Fibroblast of peridontal ligament (primary cell): ENCODE data around the gene FAM13C.
A peak's percentile ranks its signal among the peaks of the same experiment; 100 is the strongest.
"Not testable (repeated sequence)": the region's sequence is repeated elsewhere in the genome, so short reads cannot be mapped to it uniquely, and the experiment has no call there.

ENCODE experiments used
- DNase-seq: peaks from one replicate; pipeline ENCODE4 v3.0.0-alpha.2; 2010; ENCODE audit errors: extremely low read depth

FAM13C gene

DNA sequence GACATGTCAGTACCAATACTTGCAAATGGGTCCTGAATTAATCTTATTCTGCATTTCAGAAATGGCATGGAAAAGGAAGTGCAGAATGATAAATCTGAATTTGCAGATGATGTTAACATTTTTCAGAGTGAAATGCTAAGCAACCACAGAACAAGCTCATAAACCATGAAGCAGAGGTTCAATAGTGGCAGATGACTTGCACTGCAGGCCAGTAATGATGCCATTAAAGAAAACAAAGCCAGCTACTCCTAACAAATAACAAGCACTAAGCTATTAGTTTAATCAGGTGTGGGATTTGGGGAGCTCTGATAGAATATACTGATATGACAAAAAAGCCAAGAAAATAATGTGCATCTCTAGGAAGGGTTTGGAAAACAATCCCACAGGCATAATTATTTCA lies 85.4 kb downstream of the FAM13C start:
- no peak for DNase-seq

DNA sequence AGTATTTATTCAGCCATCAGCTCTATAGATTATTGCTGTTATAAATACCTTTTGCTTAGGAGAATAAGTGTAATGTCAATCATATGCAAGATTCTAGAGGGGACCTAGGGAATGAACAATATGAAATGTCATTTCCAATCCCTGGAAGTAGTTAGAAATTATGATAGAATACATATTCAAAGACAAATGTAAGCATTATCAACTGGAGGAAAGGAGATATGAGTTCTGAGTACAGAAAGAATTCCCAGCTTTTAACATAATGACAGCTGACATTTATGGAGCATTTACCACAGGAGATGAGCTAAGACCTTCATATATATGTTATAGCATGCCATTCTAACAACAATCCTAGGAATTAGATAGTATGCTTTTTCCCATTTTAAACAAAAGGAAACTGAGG lies 86.2 kb downstream of the FAM13C start:
- DNase-seq: no peak

DNA sequence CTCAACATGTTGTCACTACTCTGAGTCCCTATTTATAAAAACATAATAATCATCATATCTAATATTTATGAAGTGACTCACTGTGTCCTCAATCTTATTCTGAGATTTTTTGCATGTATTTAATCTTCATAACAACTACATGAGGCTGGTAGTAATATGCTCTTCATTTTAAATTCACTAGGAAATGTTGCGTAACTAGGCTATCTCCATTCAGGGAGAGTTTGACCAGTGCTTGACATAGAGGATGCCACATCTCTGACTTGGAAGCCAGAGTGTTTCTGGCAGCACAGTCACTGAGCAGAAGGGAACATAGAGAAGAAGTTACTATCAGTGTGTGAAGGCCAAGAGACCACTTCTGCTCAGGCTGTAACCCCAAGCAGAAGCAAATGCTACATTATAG lies 88.9 kb downstream of the FAM13C start:
- DNase-seq: no peak

DNA sequence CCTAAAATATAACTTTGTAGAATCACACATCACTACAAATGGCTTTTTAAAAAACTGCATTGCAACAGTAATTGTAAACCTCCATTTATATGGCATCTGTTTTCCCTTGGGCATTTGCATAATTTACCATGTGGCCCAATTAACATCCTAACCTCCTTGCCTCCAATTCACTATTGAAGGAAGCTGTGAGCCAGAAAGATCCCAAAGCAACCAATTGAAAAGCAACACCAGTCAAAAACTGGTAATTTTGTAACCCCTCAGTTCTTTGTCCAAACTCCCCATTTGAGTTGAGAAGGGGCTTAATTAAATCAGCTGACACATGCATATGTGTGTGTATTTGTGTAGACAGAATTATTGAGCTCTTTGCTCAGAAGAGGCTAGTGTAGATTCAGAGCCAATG lies 90.3 kb downstream of the FAM13C start:
- no peak for DNase-seq

DNA sequence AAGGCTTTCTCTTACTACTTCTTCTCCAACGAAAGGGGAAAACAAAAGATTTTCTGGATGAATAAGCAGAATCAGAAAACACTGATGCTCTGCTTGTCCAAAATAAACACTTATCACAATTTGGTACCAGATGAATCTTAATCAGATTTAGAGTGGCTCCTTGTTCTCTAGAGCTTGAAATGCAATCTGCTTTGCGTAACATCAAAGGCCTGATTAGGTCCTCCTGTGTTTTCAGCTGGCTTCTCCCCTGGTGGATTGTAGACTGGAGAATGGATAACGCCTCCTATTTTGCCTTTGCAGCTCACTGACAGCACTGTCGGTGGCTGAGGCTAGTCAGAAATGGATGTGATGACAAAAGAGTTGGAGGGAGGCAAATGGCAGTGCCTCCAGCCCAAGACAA lies 91.2 kb downstream of the FAM13C start:
- DNase-seq: no peak

DNA sequence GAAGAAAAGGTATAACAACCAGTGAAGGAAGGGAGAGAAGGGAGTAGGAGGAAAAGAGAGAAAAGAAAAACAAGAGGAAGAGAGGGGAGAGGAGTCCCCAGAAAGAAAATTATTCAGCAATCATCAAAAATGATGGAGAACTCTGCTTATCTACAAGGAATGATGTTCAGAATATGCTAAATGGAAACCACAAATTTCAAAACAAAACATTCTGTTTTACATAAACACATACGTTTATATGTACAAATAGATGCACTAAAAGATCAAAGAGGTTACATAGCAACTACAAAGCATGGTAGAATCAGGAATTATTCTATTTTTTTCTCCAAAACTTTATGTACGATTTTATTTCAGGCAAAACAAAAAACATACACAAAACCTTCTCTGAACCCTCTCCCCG lies 91.9 kb downstream of the FAM13C start:
- no peak for DNase-seq

DNA sequence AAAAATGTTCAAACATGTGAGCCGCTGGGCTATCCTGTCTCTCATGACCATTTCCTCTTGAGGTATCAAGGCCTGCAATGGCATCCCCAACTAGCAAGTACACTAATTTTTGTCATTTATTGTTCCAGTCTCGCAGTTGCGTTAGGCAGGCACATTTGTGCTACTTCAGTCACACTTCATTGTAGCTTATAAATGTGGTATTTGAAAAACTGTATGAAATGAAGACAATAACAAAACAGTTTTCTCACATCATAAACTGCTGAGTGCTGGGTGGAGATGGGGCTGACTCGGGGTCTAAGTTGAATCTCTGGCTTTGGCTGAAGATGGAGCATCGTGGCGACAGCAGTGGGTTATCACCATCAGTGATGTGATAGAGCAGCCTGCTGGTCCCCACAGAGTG lies 92.7 kb downstream of the FAM13C start:
- no peak for DNase-seq

DNA sequence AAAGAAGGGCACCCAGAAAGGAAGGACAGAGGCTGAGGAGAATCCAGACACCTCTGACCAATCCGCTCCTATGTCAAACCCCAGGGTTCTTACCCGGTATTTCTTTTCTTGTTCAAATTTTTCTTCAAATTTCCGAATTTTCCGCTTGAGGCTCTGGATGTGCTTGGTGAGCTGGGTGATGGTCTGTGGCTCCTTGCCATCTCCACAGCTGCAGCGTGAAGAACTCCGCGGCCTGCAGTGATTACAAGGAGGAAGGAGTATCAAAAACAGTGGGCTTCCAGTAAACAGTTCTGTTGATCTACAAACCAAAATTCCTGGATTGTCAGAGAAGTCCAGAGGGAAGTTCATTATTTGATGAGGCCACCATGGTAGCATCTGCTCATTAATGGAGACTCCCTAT lies 93.9 kb downstream of the FAM13C start:
- no peak for DNase-seq

DNA sequence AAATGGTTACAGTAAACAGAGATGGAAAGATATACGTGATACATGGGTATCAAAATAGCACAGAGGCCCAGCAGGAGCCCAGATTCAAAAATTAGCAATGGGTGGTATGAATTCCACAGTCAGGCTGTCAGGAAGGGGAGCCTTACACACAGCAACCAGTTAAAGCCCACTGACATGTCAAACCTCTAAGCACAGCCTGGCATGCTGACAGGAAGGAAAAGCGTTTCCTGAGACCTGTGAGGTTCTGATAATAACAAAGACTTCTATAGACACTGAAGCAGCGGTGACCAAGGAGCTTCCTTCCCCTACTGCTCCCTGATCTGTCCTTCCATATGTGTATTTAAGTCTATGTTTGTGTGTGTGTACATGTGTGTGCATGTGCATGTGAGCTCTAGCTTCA lies 96.0 kb downstream of the FAM13C start:
- DNase-seq: no peak

DNA sequence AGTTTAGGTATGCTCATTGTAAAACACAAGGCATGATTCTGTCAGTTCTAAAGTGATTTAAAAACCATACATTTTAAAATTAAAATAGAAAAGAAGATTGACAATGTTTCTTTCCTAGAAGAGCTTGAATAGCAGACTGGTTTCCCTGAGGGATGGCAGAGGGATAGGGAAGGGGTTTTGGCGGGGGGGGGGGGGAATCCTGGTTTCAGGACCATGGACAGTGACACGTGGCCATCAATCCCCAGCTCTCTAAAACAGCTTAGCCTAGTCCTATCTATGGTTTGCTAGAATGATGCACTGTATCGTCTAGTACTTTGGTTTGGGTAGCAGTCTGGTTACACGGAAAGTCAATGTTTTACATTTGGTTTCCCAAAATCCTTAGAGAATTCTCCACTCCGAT lies 97.2 kb downstream of the FAM13C start:
- DNase-seq: no peak

DNA sequence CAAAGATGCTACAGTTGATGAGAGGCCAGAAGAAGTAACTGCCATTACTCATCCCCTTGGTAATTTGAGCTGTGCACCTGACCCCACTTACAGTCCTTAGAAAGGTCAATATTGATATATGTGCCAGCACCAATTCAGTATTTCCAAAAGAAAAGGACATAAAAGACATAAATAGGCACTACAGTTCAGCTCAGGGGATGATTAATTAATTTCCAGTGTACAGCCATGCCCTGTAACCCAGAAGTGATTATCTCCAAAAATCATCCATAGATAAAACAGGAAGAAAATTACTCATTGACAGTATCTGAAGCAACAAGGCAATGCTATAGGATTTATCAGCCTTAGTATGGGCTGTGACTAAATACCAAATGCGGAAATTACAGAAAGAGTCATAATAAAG lies 103.5 kb downstream of the FAM13C start:
- DNase-seq: no peak

DNA sequence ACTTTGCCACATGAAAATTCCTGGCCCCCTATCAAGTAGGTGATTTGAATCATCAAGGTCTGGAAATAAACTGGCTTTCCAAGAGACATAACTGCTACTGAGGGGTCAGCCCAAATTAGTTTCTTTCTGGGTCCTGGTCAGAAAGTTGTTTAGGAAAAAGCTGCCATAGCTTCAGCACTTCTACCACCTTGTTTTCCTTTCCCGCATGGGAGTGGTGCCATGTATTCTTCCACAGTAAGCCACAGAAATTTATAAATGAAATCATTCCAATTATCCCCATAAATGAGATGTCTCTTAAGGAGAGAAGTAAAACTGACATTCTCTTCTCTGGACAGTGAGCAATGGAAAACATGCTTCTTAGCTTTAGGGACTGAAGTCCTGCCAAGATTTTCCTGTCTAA lies 105.1 kb downstream of the FAM13C start:
- no peak for DNase-seq

DNA sequence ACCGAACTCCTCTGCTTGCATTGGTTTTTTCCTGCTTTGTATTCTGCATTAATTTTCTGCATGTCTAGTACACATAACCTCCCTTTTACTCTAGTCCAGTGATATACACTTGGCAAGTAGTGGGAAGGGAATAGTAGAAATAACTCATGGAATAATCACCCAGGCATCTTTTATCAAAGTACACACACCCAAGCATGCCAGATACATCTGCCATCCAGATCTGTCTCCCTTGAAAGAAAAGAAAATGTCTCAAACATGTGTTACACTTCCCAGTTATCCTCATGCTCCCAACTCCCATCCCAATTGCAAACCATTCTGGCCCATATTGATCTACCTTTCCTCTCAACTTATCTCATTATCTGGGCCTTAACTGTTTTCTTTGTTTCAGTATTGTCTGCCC lies 106.9 kb downstream of the FAM13C start:
- no peak for DNase-seq

DNA sequence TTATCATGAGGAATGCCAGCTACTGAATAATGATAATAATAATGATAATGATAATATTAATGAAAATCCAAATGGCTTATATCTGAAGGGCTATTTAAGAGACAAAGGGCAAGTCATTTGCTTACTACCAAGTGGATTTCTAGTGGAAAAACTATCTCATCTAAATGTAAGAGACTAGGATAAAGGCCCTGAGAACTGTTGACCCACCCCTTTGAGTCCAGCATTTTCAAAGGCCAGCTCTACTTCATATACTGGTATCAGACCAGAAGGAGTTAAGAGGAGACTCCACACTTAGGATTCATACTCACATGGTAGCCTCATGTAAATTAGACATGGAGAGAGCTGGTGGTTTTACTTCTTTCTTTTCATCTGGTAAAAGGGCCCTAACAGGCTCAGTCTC lies 109.9 kb downstream of the FAM13C start:
- no peak for DNase-seq

DNA sequence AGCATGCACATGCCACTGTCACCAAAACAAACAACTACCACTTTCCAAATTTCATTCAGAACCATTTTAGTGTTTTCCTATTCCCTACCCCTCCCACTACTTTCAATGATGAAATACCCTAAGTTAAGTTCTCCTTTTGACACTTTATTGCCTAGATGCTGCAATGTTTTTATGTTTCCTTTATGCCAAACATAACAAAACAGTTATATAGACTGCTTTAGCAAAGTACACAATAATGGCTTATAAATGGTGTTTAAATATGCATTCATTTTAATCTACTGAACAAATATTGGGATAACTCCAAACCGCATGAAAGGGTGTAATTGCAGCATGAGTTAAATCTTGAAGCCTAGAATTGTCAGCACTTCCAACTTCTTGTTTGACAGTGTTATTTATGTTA lies 116.7 kb downstream of the FAM13C start:
- no peak for DNase-seq

DNA sequence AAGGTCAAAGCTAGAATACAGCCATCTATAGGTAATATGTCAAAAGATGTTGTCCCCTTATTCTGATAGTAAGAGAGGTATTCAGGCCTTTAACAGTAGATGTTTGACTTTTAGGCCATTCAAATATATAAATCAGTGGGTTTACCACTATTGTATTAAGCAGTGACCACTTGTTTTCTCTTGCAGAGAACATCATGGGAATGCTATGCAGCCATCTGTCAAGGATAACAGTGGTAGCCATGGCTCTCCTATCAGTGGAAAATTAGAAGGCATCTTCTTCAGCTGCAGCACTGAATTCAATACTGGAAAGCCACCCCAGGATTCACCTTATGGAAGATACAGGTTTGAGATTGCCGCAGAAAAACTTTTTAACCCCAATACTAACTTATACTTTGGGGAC lies 117.5 kb downstream of the FAM13C start:
- DNase-seq: no peak

DNA sequence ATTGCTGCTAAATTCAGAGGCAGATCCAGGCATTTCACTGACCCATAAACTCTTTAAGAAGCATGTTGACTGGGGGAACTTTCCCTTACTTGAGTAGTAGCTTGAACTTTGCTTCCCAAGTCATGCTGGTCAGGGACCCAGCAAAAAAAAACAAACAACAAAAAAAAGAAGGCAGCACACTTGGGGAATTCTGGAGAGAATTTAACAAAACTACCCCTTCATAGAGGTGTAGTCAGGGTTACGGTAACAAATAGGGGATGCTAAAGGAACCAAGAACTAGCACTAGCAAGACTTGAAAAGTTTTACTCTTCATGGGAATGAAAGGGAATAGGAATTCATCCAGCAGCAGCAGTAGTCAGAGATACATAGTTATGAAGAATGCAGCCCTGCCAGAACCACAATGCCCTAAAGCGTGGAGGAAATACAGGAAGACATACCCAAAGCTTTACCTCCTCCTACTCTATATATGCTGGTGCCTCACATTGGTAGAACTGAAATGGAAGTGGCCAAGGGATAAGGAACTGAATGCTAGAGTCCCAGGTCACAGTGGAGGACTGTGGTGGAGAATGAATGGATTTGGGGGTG lies 118.6 kb downstream of the FAM13C start:
- no peak for DNase-seq

DNA sequence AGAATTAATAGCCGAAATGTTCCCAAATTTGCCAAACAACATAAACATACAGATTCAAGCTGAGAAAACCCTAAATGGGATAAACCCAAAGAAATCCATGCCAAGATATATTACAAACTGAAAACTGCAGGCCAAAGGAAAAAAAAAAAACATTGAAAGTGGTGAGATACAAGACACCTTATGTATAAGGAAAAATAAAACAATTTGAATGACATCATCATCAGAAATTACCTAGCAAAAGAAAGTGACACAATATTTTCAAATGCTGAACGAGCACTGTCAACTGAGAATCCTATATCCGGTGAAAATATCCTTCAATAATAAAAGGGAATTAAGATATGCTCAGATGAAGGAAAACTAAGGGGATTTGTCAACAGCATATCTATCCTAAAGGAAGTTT lies 119.4 kb downstream of the FAM13C start:
- no peak for DNase-seq

DNA sequence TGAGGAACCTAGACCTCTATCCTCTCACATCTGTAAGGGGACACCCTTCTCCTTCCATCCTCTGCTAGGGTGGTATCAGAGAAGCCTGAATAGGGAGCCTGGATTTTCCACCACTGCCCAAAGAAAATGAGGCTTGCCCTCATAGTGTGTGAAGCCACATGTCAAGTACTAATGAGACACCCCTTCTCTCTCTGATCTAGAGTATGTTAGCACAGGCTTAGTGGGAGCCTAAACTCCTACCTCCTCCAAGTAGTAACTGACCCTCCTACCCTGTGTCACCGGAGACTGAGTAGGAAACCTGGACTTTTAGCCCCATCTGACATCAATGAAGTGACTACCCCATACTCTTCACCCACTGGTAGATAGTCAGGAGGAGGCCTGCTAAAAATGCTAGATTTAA lies 120.3 kb downstream of the FAM13C start:
- no peak for DNase-seq

DNA sequence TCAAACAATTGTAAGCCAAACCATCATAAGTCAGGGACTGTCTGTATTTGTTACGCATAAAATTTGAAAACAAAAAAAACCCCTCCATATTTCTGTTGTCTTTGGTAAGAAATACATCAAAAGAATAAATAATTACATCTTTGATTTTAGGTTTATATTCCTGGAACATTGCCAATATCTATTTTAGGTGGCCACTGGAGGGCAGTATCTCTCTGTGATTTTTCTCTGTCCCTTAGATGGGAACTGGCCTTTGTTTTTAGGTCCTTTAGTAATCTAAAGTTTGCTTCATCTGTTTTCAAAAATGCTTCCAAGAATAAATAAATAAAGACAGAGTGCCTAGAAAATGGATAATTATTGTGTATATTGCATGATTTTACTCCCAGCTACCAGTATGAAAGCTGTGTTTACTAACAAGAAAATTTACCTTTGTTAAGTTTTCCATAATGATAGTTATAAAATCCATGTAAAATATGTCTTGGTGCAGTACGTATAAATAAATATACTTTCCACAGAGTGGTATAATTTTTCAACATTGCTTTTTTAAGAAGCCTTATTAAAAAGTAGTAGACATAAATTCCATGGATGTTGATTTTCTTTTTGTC lies 121.7 kb downstream of the FAM13C start:
- peak; percentile 82 for DNase-seq

DNA sequence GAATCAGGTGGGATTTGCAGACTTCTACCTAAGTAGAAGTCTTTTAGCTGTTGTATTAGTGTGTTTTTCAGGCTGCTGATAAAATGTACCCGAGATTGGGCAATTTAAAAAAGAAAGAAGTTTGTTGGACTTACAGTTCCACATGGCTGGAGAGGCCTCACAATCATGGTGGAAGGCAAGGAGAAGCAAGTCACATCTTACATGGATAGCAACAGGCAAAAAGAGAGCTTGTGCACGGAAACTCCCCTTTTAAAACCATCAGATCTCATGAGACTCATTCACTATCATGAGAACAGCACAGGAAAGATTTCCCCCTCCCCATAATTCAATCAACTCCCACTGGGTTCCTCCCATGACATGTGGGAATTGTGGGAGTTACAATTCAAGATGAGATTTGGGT lies 123.2 kb downstream of the FAM13C start:
- DNase-seq: not testable (repeated sequence)

DNA sequence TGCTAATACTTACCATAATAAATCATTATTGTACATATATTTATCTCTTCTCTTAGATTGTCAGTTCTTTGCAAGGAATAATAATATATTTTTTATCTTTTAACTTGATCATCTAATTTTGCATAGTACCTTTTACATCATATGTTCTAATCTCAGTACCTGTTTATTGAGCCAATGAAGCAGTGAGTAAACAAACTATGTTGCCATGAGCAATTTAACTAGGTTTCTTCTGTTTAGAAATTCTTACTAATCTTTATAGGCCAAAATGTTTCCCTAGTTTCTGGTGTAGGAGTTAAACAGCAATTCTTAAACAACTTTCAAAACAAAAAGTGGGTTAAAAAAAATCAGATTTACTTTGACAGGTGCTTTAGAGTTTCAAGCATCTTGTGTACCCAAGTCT lies 124.6 kb downstream of the FAM13C start:
- DNase-seq: no peak

DNA sequence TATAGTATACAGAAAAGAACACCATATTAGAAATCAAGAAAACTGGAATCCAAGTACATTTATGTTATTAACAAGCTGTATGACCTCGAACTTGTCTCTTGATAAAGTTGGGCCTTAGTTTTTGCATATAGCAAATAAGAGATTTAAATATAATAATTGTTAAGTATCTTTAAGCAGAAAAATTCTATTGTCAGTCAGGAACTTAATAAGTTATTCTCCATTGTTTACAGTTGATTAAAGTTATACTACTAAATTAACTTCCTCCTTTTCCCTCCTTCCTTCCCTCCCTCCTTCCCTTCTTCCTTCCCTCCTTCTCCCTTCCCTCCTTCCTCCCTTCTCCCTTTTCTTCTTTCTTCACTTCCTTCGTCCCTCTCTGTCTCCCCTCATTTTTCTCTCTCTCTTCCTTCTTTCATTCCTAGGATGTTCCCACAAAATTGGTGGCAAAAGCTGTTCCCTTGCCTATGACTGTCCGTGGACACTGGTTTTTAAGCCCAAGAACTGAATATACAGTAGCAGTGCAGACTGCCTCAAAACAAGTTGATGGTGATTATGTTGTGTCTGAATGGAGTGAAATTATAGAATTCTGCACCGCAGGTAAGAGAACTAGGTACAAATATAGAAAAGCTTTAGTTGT lies 126.2 kb downstream of the FAM13C start:
- no peak for DNase-seq
